Testis (tissue), 3 donors: Measurements from ENCODE around the gene CCDC182. TPM values are rescaled to one million over a fixed set of nuclear protein-coding genes. Genes with fewer than 3 reads are reported as not detected.
A peak's percentile ranks its signal among the peaks of the same experiment; 100 is the strongest.

Experiments
- DNase-seq: peaks from one replicate; pipeline ENCODE4 v3.0.0-alpha.2; 2019
- H3K27ac ChIP-seq, 2 donors: fragments of 200-600 bp; sonication (generic); one replicate each; pipeline ENCODE4 v1.5.1; 2019
- H3K27me3 ChIP-seq: fragments of 200-600 bp; sonication (generic); one replicate; pipeline ENCODE4 v1.5.1; 2019
- H3K36me3 ChIP-seq: fragments of 200-600 bp; sonication (generic); one replicate; pipeline ENCODE4 v1.5.1; 2017; ENCODE audit warnings: low read depth; ENCODE audit errors: missing control alignments
- H3K4me1 ChIP-seq: fragments of 200-600 bp; sonication (generic); one replicate; pipeline ENCODE4 v1.5.1; 2019
- H3K4me3 ChIP-seq, 2 donors: fragments of 200-600 bp; sonication (generic); one replicate each; pipeline ENCODE4 v1.5.1; 2017 to 2019
- H3K9me3 ChIP-seq: fragments of 200-600 bp; sonication (generic); one replicate; pipeline ENCODE4 v1.5.1; 2017
- CTCF ChIP-seq, 3 experiments: fragments of 450-650 bp in 2 of 3; fragments of 200-600 bp in 1 of 3; sonication (generic) in 1 of 3; IDR thresholded peaks; one replicate each; pipeline ENCODE4 v1.5.1; 2016 to 2019; ENCODE audit warnings: antibody characterized with exemption in 3 of 3, mild to moderate bottlenecking in 2 of 3, moderate library complexity in 1 of 3
- POLR2A ChIP-seq: fragments of 450-650 bp; IDR thresholded peaks from one replicate; pipeline ENCODE4 v1.6.1; 2017; ENCODE audit warnings: antibody characterized with exemption, mild to moderate bottlenecking, moderate library complexity
- WGBS, 2 donors: methylation state at CpG; one replicate each; pipeline ENCODE4 v1.1.5; 2018; 5-methylcytosine and 5-hydroxymethylcytosine counted together
- intact Hi-C: fragments of 100-400 bp; cut with DNase I; formaldehyde crosslinking; loops from one replicate; pipeline ENCODE4 v1.15.1; 2023; ENCODE audit warnings: low total_unique reads
- polyA plus RNA-seq: library from polyadenylated mRNA; stranded (reverse); fragments of 350-450 nt; fragmentation: Illumina TruSeq; extraction: RNeasy Lipid Tissue Mini Kit (QIAGEN cat#74804); gene quantifications from one replicate; pipeline ENCODE4 v1.2.3, GENCODE V29; 2014; ENCODE audit warnings: low read depth, low replicate concordance; ENCODE audit not compliant: insufficient read depth
- total RNA-seq, 2 donors: library from RNA; depleted of rRNA; stranded (reverse); fragments of >200 nt; gene quantifications; one replicate each; pipeline ENCODE4 v1.2.3, GENCODE V29; 2016

Gene CCDC182
- total and polyA plus RNA-seq, 3 donors from 2014 or later = 12.5 to 33.2 (median 25.8) TPM

GRCh38 chr17:57708410-57708809, 36.7 kb downstream of the CCDC182 start:
- no peak for TF ChIP-seq CTCF (IDR thresholded peaks at IDR 0.05)
- no peak for TF ChIP-seq POLR2A
- Histone ChIP-seq H3K36me3 (no peaks in the 10 kb centered on the region), H3K27ac (no peak overlapping the region), H3K27me3 (no peaks in the 10 kb centered on the region), H3K4me1 (peaks cover 4% of the 10 kb centered on the region), H3K4me3 (no peak overlapping the region), H3K9me3 (no peaks in the 10 kb centered on the region)
- WGBS, 2 donors = 63 to 78% methylated on average over 2 of the region's 2 CpGs
- no peak for DNase-seq
- intact Hi-C loops = no loop called here

GRCh38 chr17:57707892-57708291, 37.2 kb downstream of the CCDC182 start:
- Histone ChIP-seq H3K4me1 (peaks cover 4% of the 10 kb centered on the region), H3K9me3 (no peaks in the 10 kb centered on the region), H3K36me3 (no peaks in the 10 kb centered on the region), H3K27me3 (no peaks in the 10 kb centered on the region), H3K27ac (no peak overlapping the region), H3K4me3 (no peak overlapping the region)
- intact Hi-C loops = no loop called here
- 34 to 47% methylated on average over 5 to 6 of the region's 6 CpGs for WGBS, 2 donors
- TF ChIP-seq POLR2A = no peak
- no peak for TF ChIP-seq CTCF (IDR thresholded peaks at IDR 0.05)
- DNase-seq = peak; percentile 25

- no peak for TF ChIP-seq POLR2A
- TF ChIP-seq CTCF (IDR thresholded peaks at IDR 0.05) = no peak
- Histone ChIP-seq H3K27me3 (no peaks in the 10 kb centered on the region), H3K36me3 (no peaks in the 10 kb centered on the region), H3K4me1 (peaks cover 4% of the 10 kb centered on the region), H3K9me3 (no peaks in the 10 kb centered on the region), H3K27ac (no peak overlapping the region), H3K4me3 (no peak overlapping the region)
- DNase-seq = no peak
- 89 to 90% methylated on average over 9 of the region's 9 CpGs for WGBS, 2 donors
- intact Hi-C loops = no loop called here
Observed at GRCh38 chr17:57706761-57707160, 38.3 kb downstream of the CCDC182 start.

- no peak overlapping the region for H3K27ac ChIP-seq
Observed at GRCh38 chr17:57705921-57706695, 39.0 kb downstream of the CCDC182 start.

More at GRCh38 chr17:57705921-57706695, 39.0 kb downstream of the CCDC182 start:
- intact Hi-C loops = no loop called here
- peaks cover 4% of the 10 kb centered on the region for H3K4me1 ChIP-seq
- no peak for TF ChIP-seq CTCF (IDR thresholded peaks at IDR 0.05)
- no peak for TF ChIP-seq POLR2A
- WGBS, 2 donors = 72% methylated on average over 12 of the region's 12 CpGs
- H3K27me3 ChIP-seq = no peaks in the 10 kb centered on the region
- no peak overlapping the region for H3K4me3 ChIP-seq
- no peaks in the 10 kb centered on the region for H3K9me3 ChIP-seq
- H3K36me3 ChIP-seq = no peaks in the 10 kb centered on the region
- DNase-seq = peak; percentile 32
